ENCODE data around the gene TNS4. TPM values are rescaled to one million over a fixed set of nuclear protein-coding genes. Genes with fewer than 3 reads are reported as not detected.

The TNS4 gene
- total RNA-seq, 1 experiment from 2014 or later: 36.6 TPM

- Histone ChIP-seq H4K20me1 (ENCODE audit: insufficient read depth) (no peaks in the 10 kb centered on the region), H3K4me1 (ENCODE audit: control insufficient read depth in 1 of 2, insufficient read depth in 2 of 2, low read length in 2 of 2) (peaks cover 0 to 27% of the 10 kb centered on the region in 2 experiments; a peak in 2 of 4 replicates), H3K9ac (ENCODE audit: low read length) (no peak overlapping the region), H3K9me3 (ENCODE audit: control insufficient read depth in 1 of 2, insufficient read depth in 1 of 2, low read depth in 1 of 2, low read length in 2 of 2) (no peaks in the 10 kb centered on the region), H3K79me2 (ENCODE audit: insufficient read depth, low read length) (no peaks in the 10 kb centered on the region), H3K36me3 (ENCODE audit: control insufficient read depth in 1 of 2, insufficient read depth in 2 of 2, low read length in 2 of 2) (no peaks in the 10 kb centered on the region), H3K27ac (ENCODE audit: low read depth, low read length) (no peak overlapping the region), H3K4me2 (ENCODE audit: low read length) (no peak overlapping the region), H3K27me3 (ENCODE audit: insufficient read depth, low read length) (no peaks in the 10 kb centered on the region), H2AFZ (ENCODE audit: low read depth, low read length, poor library complexity, severe bottlenecking) (no peak overlapping the region), H3K9me2 (ENCODE audit: insufficient read depth) (no peaks in the 10 kb centered on the region), H3K4me3 (replicated peaks in 1 of 2; ENCODE audit: low read depth in 1 of 2, low read length in 2 of 2) (no peak overlapping the region)
- intact Hi-C loops (cut with micrococcal nuclease): no loop called here
- no TSS peak for BruUV-seq (replicated peaks)
- CTCF ChIA-PET: interaction anchor here (0.9 to 1.3 kb wide), 2 partner anchors 9 to 104 kb away, joined by 4 read pairs; no protein-coding TSS in a partner anchor
- no peak for TF ChIP-seq SIN3A (IDR thresholded peaks at IDR 0.05; ENCODE audit: low read depth)
- TF ChIP-seq JUND (IDR thresholded peaks at IDR 0.05): no peak
- no peak for TF ChIP-seq YY1 (IDR thresholded peaks at IDR 0.05; ENCODE audit: extremely low read depth, insufficient replicate concordance, low read depth, low read length)
- no peak for TF ChIP-seq POLR2A (IDR thresholded peaks at IDR 0.05; ENCODE audit: borderline replicate concordance, extremely low read depth, insufficient read depth, insufficient read length)
- no peak for TF ChIP-seq ZFX (IDR thresholded peaks at IDR 0.05)
- TF ChIP-seq EZH2 (IDR thresholded peaks at IDR 0.05): no peak
- no peak for TF ChIP-seq EZH2phosphoT487 (IDR thresholded peaks at IDR 0.05; ENCODE audit: borderline replicate concordance)
- no peak for TF ChIP-seq CTCF (IDR thresholded peaks at IDR 0.05 in 2 of 3, conservative IDR thresholded peaks at IDR 0.05 in 1 of 3; ENCODE audit: borderline replicate concordance in 1 of 3, insufficient read depth in 1 of 3, low read depth in 2 of 3, low read length in 2 of 3)
- TF ChIP-seq ZBTB33 (IDR thresholded peaks at IDR 0.05; ENCODE audit: extremely low read depth, insufficient replicate concordance, low read length): no peak
- TF ChIP-seq EGR1 (IDR thresholded peaks at IDR 0.05; ENCODE audit: low read depth): no peak
- TF ChIP-seq CBX3 (IDR thresholded peaks at IDR 0.05; ENCODE audit: low read depth): no peak
- no peak for TF ChIP-seq TCF7L2 (IDR thresholded peaks at IDR 0.05; ENCODE audit: borderline replicate concordance, extremely low read depth, insufficient read depth, insufficient read length)
- no peak for TF ChIP-seq POLR2AphosphoS5 (IDR thresholded peaks at IDR 0.05; ENCODE audit: low read depth, low read length)
- no peak for DNase-seq (ENCODE audit: low read depth, low spot score)
- no peak for ATAC-seq
- RAD21 ChIA-PET (ENCODE audit: low non-redundant PET in 1 of 2, low total read pairs in 2 of 2, uncharacterized antibody in 2 of 2, unreplicated experiment in 2 of 2): no interaction called here
- POLR2A ChIA-PET: no interaction called here
Measured at GRCh38 chr17:40456396-40456951, 44.9 kb downstream of the TNS4 start.
